Tibial nerve (tissue), 4 donors: ENCODE measurements around the gene CFAP221. TPM values are rescaled to one million over a fixed set of nuclear protein-coding genes. Genes with fewer than 3 reads are reported as not detected.
A peak's percentile ranks its signal among the peaks of the same experiment; 100 is the strongest.

Experiments used
- DNase-seq, 2 donors: peaks; one replicate each; pipeline ENCODE4 v3.0.0-alpha.2; 2019; ENCODE audit warnings: low spot score in 2 of 2
- H3K27ac ChIP-seq, 4 donors: fragments of 200-600 bp; sonication (generic) in 3 of 4; one replicate each; pipeline ENCODE4 v1.5.1; 2017 to 2019; ENCODE audit warnings: mild to moderate bottlenecking in 1 of 4
- H3K27me3 ChIP-seq, 2 donors: fragments of 200-600 bp; sonication (generic) in 1 of 2; one replicate each; pipeline versions ENCODE4 v1.5.1 to v1.6.0; 2017 to 2019
- H3K36me3 ChIP-seq, 3 donors: fragments of 200-600 bp; sonication (generic); one replicate each; pipeline ENCODE4 v1.5.1; 2018 to 2019
- H3K4me1 ChIP-seq, 4 donors: fragments of 200-600 bp; sonication (generic) in 3 of 4; one replicate each; pipeline ENCODE4 v1.5.1; 2017 to 2019
- H3K4me3 ChIP-seq, 4 donors: fragments of 200-600 bp; sonication (generic) in 3 of 4; one replicate each; pipeline ENCODE4 v1.5.1; 2017 to 2019; ENCODE audit warnings: mild to moderate bottlenecking in 1 of 4, moderate library complexity in 1 of 4
- H3K9me3 ChIP-seq, 4 donors: fragments of 200-600 bp; sonication (generic) in 3 of 4; one replicate each; pipeline ENCODE4 v1.5.1; 2017 to 2019
- CTCF ChIP-seq, 5 experiments: fragments of 200-600 bp in 3 of 5; fragments of 450-650 bp in 2 of 5; sonication (generic) in 3 of 5; IDR thresholded peaks; one replicate each; pipeline ENCODE4 v1.5.1; 2016 to 2019; ENCODE audit warnings: antibody characterized with exemption in 5 of 5, mild to moderate bottlenecking in 3 of 5, moderate library complexity in 2 of 5
- EP300 ChIP-seq, 2 donors: sonication (generic); formaldehyde crosslinking; IDR thresholded peaks; one replicate each; pipeline ENCODE4 v1.6.1; 2017; ENCODE audit warnings: antibody characterized with exemption in 2 of 2, mild to moderate bottlenecking in 1 of 2
- POLR2A ChIP-seq, 2 donors: fragments of 450-650 bp; IDR thresholded peaks; one replicate each; pipeline ENCODE4 v1.6.1; 2017; ENCODE audit warnings: antibody characterized with exemption in 2 of 2, mild to moderate bottlenecking in 2 of 2, moderate library complexity in 2 of 2
- WGBS, 2 donors: methylation state at CpG; one replicate each; pipeline ENCODE4 v1.1.5; 2018; 5-methylcytosine and 5-hydroxymethylcytosine counted together
- total RNA-seq, 4 donors: library from RNA; depleted of rRNA; stranded (reverse); fragments of >200 nt; gene quantifications; one replicate each; pipeline ENCODE4 v1.1.0, GENCODE V29; 2016

Gene CFAP221
- total RNA-seq, 4 donors from 2014 or later = 0.30 to 1.7 (median 0.42) TPM; not detected in 1

GRCh38 chr2:119536211-119536610 is 8.0 kb upstream of the CFAP221 start:
- H3K9me3 ChIP-seq = peaks cover 0 to 47% (median 0%) of the 10 kb centered on the region in 4 donors
- H3K27me3 ChIP-seq = peaks cover 0 to 6% of the 10 kb centered on the region in 2 donors
- DNase-seq = no peak
- no peak overlapping the region for H3K4me3 ChIP-seq
- H3K27ac ChIP-seq = no peak overlapping the region
- no peak for TF ChIP-seq CTCF (IDR thresholded peaks at IDR 0.05)
- no peak for TF ChIP-seq EP300 (IDR thresholded peaks at IDR 0.05)
- TF ChIP-seq POLR2A (IDR thresholded peaks at IDR 0.05) = no peak
- no peaks in the 10 kb centered on the region for H3K4me1 ChIP-seq
- 38 to 50% methylated on average over 6 of the region's 6 CpGs for WGBS, 2 donors
- H3K36me3 ChIP-seq = no peaks in the 10 kb centered on the region

- Histone ChIP-seq H3K4me1 (no peaks in the 10 kb centered on the region), H3K36me3 (no peaks in the 10 kb centered on the region), H3K4me3 (no peak overlapping the region), H3K9me3 (peaks cover 0 to 42% (median 0%) of the 10 kb centered on the region in 4 donors), H3K27ac (no peak overlapping the region), H3K27me3 (peaks cover 0 to 11% of the 10 kb centered on the region in 2 donors)
- 45 to 75% methylated on average over 1 of the region's 1 CpG for WGBS, 2 donors
- no peak for DNase-seq
- TF ChIP-seq CTCF (IDR thresholded peaks at IDR 0.05) (no peak), EP300 (IDR thresholded peaks at IDR 0.05) (no peak), POLR2A (IDR thresholded peaks at IDR 0.05) (no peak)
Measured at GRCh38 chr2:119536707-119537106, 7.5 kb upstream of the CFAP221 start.

- Histone ChIP-seq H3K36me3 (no peaks in the 10 kb centered on the region), H3K4me3 (no peak overlapping the region), H3K9me3 (peaks cover 0 to 33% (median 0%) of the 10 kb centered on the region in 4 donors), H3K27ac (no peak overlapping the region), H3K4me1 (no peaks in the 10 kb centered on the region), H3K27me3 (peaks cover 0 to 21% of the 10 kb centered on the region in 2 donors)
- TF ChIP-seq EP300 (IDR thresholded peaks at IDR 0.05) = no peak
- no peak for TF ChIP-seq CTCF (IDR thresholded peaks at IDR 0.05)
- no peak for TF ChIP-seq POLR2A (IDR thresholded peaks at IDR 0.05)
- no peak for DNase-seq
Measured at GRCh38 chr2:119537792-119538191, 6.5 kb upstream of the CFAP221 start.

- 58 to 60% methylated on average over 2 of the region's 2 CpGs for WGBS, 2 donors
- DNase-seq = no peak
- H3K4me3 ChIP-seq = no peak overlapping the region
- H3K27ac ChIP-seq = no peak overlapping the region
- H3K27me3 ChIP-seq = peaks cover 0 to 38% of the 10 kb centered on the region in 2 donors
- no peaks in the 10 kb centered on the region for H3K9me3 ChIP-seq
- TF ChIP-seq EP300 (IDR thresholded peaks at IDR 0.05) (no peak), POLR2A (IDR thresholded peaks at IDR 0.05) (no peak), CTCF (IDR thresholded peaks at IDR 0.05) (no peak)
- H3K36me3 ChIP-seq = no peaks in the 10 kb centered on the region
- peaks cover 0 to 12% (median 2%) of the 10 kb centered on the region in 4 donors for H3K4me1 ChIP-seq
Measured at GRCh38 chr2:119541476-119541875, 2.8 kb upstream of the CFAP221 start.

- Histone ChIP-seq H3K9me3 (no peaks in the 10 kb centered on the region), H3K27me3 (peaks cover 0 to 38% of the 10 kb centered on the region in 2 donors), H3K4me3 (peak overlapping the region; percentile 23 to 62 (median 42)), H3K36me3 (no peaks in the 10 kb centered on the region), H3K4me1 (peaks cover 0 to 12% (median 2%) of the 10 kb centered on the region in 4 donors), H3K27ac (peak overlapping the region in 1 of 4 donors; percentile 16)
- WGBS, 2 donors = 42 to 49% methylated on average over 11 of the region's 11 CpGs
- TF ChIP-seq EP300 (IDR thresholded peaks at IDR 0.05) (no peak), POLR2A (IDR thresholded peaks at IDR 0.05) (no peak), CTCF (IDR thresholded peaks at IDR 0.05) (no peak)
- no peak for DNase-seq
Measured at GRCh38 chr2:119544939-119545475, 758 bp downstream of the CFAP221 start.
